Mesodermal cell (in vitro differentiated cells): ENCODE data around the gene ZNF581.
A peak's percentile ranks its signal among the peaks of the same experiment; 100 is the strongest.

Source experiments
- H3K27ac ChIP-seq: 2 replicates; pipeline ENCODE4 v1.7.0; 2013; ENCODE audit warnings: mild to moderate bottlenecking, low read depth, low read length, moderate library complexity; ENCODE audit not compliant: severe bottlenecking
- H3K36me3 ChIP-seq: 2 replicates; pipeline ENCODE4 v1.7.1; 2013; ENCODE audit warnings: mild to moderate bottlenecking, low read length, moderate library complexity; ENCODE audit not compliant: control insufficient read depth, insufficient read depth
- H3K4me1 ChIP-seq: one replicate; pipeline ENCODE4 v1.7.1; 2013; ENCODE audit warnings: mild to moderate bottlenecking, low read length; ENCODE audit not compliant: insufficient read depth, control insufficient read depth, poor library complexity, severe bottlenecking
- H3K4me3 ChIP-seq: 2 replicates; pipeline ENCODE4 v1.7.0; 2013; ENCODE audit warnings: low read length, control low read depth, mild to moderate bottlenecking; ENCODE audit not compliant: insufficient read depth, poor library complexity, severe bottlenecking; ENCODE audit errors: extremely low read depth
- H3K9me3 ChIP-seq: 2 replicates; pipeline ENCODE4 v1.7.1; 2013; ENCODE audit warnings: mild to moderate bottlenecking, low read length, moderate library complexity; ENCODE audit not compliant: control insufficient read depth
- WGBS, 2 experiments: methylation state at CpG; one replicate each; pipeline ENCODE4 v1.1.5; 2013; ENCODE audit warnings: missing lambda C conversion rate in 2 of 2; ENCODE audit not compliant: insufficient coverage in 2 of 2; 5-methylcytosine and 5-hydroxymethylcytosine counted together

ZNF581 gene

GRCh38 chr19:55650126-55650557 is 6.7 kb downstream of the ZNF581 start:
- Histone ChIP-seq H3K4me1 (peaks cover 13% of the 10 kb centered on the region), H3K27ac (no peak overlapping the region), H3K4me3 (no peak overlapping the region), H3K36me3 (peaks cover 38% of the 10 kb centered on the region), H3K9me3 (no peaks in the 10 kb centered on the region)
- 89 to 100% methylated on average over 2 to 4 of the region's 4 CpGs for WGBS, 2 experiments

GRCh38 chr19:55650602-55651230 is 7.3 kb downstream of the ZNF581 start:
- WGBS, 2 experiments, result 91 to 97% methylated on average over 13 to 17 of the region's 17 CpGs

GRCh38 chr19:55651236-55651635 is 7.8 kb downstream of the ZNF581 start:
- 80 to 87% methylated on average over 8 to 11 of the region's 18 CpGs for whole genome bisulfite sequencing, 2 experiments
- H3K27ac ChIP-seq, result no peak overlapping the region
- no peak overlapping the region for H3K4me3 ChIP-seq
- peaks cover 6% of the 10 kb centered on the region for H3K4me1 ChIP-seq
- no peaks in the 10 kb centered on the region for H3K9me3 ChIP-seq
- H3K36me3 ChIP-seq, result peaks cover 33% of the 10 kb centered on the region

More at GRCh38 chr19:55650602-55651230, 7.3 kb downstream of the ZNF581 start:
- Histone ChIP-seq H3K9me3 (no peaks in the 10 kb centered on the region), H3K36me3 (peaks cover 36% of the 10 kb centered on the region), H3K4me3 (no peak overlapping the region), H3K4me1 (peaks cover 7% of the 10 kb centered on the region), H3K27ac (no peak overlapping the region)

- no peaks in the 10 kb centered on the region for H3K9me3 ChIP-seq
- H3K36me3 ChIP-seq, result peaks cover 36% of the 10 kb centered on the region
- no peak overlapping the region for H3K4me3 ChIP-seq
- H3K27ac ChIP-seq, result no peak overlapping the region
- WGBS, 2 experiments, result 87 to 89% methylated on average over 49 to 55 of the region's 71 CpGs
- peaks cover 11% of the 10 kb centered on the region for H3K4me1 ChIP-seq
Measured at GRCh38 chr19:55652311-55653128, 9.1 kb downstream of the ZNF581 start.

GRCh38 chr19:55653651-55654322 is 10.3 kb downstream of the ZNF581 start:
- WGBS, 2 experiments, result 0% methylated on average over 51 to 56 of the region's 57 CpGs
- H3K27ac ChIP-seq, result peak overlapping the region; percentile 100

GRCh38 chr19:55654323-55654867 is 10.9 kb downstream of the ZNF581 start:
- Histone ChIP-seq H3K36me3 (peaks cover 50% of the 10 kb centered on the region), H3K4me1 (peaks cover 26% of the 10 kb centered on the region), H3K27ac (peak overlapping the region; percentile 100), H3K4me3 (peak overlapping the region; percentile 99), H3K9me3 (no peaks in the 10 kb centered on the region)
- 0 to 1% methylated on average over 37 to 44 of the region's 52 CpGs for WGBS, 2 experiments

More at GRCh38 chr19:55653651-55654322, 10.3 kb downstream of the ZNF581 start:
- Histone ChIP-seq H3K36me3 (peaks cover 44% of the 10 kb centered on the region), H3K9me3 (no peaks in the 10 kb centered on the region), H3K4me1 (peaks cover 24% of the 10 kb centered on the region), H3K4me3 (peak overlapping the region; percentile 99)

GRCh38 chr19:55654868-55655647 is 11.6 kb downstream of the ZNF581 start, which contains the start of gene U2AF2:
TSS of gene U2AF2 (plus strand) at chr19:55655035. CDS start at chr19:55655105, 70 bp downstream.
- Histone ChIP-seq H3K4me3 (peak within 1 kb of the TSS; percentile 99), H3K9me3 (no peaks in the 10 kb centered on the region), H3K4me1 (peaks cover 31% of the 10 kb centered on the region), H3K36me3 (peaks cover 54% of the 10 kb centered on the region), H3K27ac (peak within 1 kb of the TSS; percentile 100)
- 0% methylated on average over 57 to 66 of the region's 95 CpGs for WGBS, 2 experiments

- Histone ChIP-seq H3K9me3 (no peaks in the 10 kb centered on the region), H3K4me3 (peak overlapping the region; percentile 99), H3K36me3 (peaks cover 54% of the 10 kb centered on the region), H3K4me1 (peaks cover 31% of the 10 kb centered on the region), H3K27ac (peak overlapping the region; percentile 100)
- 0 to 1% methylated on average over 12 to 15 of the region's 19 CpGs for WGBS, 2 experiments
Measured at GRCh38 chr19:55655648-55656040, 12.2 kb downstream of the ZNF581 start.

- H3K27ac ChIP-seq, result no peak overlapping the region
- H3K9me3 ChIP-seq, result no peaks in the 10 kb centered on the region
- WGBS, 2 experiments, result 77 to 84% methylated on average over 7 of the region's 7 CpGs
- H3K4me1 ChIP-seq, result peaks cover 37% of the 10 kb centered on the region
- peaks cover 57% of the 10 kb centered on the region for H3K36me3 ChIP-seq
- H3K4me3 ChIP-seq, result peak overlapping the region; percentile 99
Measured at GRCh38 chr19:55656552-55656951, 13.1 kb downstream of the ZNF581 start.
